NCI-H510A (cell line): ENCODE results near the gene DHRS3.
A peak's percentile ranks its signal among the peaks of the same experiment; 100 is the strongest.

ENCODE experiments used
- DNase-seq: peaks from one replicate; lab custom pipeline; 2025; lab: John Stamatoyannopoulos, UW

Gene DHRS3

GRCh38 chr1:12598974-12599373, 19.0 kb downstream of the DHRS3 start:
- DNase-seq: no peak

GRCh38 chr1:12597792-12598191, 20.2 kb downstream of the DHRS3 start:
- DNase-seq: no peak

GRCh38 chr1:12596007-12596821, 21.8 kb downstream of the DHRS3 start:
- DNase-seq: peak; percentile 68

- no peak for DNase-seq
Measured at GRCh38 chr1:12595757-12596006, 22.3 kb downstream of the DHRS3 start.

- DNase-seq: peak; percentile 77
Measured at GRCh38 chr1:12594966-12595756, 22.8 kb downstream of the DHRS3 start.

- no peak for DNase-seq
Measured at GRCh38 chr1:12594490-12594889, 23.5 kb downstream of the DHRS3 start.

GRCh38 chr1:12593621-12594066, 24.4 kb downstream of the DHRS3 start:
- no peak for DNase-seq

GRCh38 chr1:12592496-12592895, 25.5 kb downstream of the DHRS3 start:
- no peak for DNase-seq

- no peak for DNase-seq
Measured at GRCh38 chr1:12591267-12591938, 26.6 kb downstream of the DHRS3 start.

- DNase-seq: no peak
Measured at GRCh38 chr1:12588695-12589094, 29.3 kb downstream of the DHRS3 start.

- no peak for DNase-seq
Measured at GRCh38 chr1:12587981-12588640, 29.9 kb downstream of the DHRS3 start.

- no peak for DNase-seq
Measured at GRCh38 chr1:12585951-12586942, 31.8 kb downstream of the DHRS3 start.

- no peak for DNase-seq
Measured at GRCh38 chr1:12585536-12585935, 32.5 kb downstream of the DHRS3 start.

- DNase-seq: no peak
Measured at GRCh38 chr1:12584900-12585525, 33.0 kb downstream of the DHRS3 start.

GRCh38 chr1:12583484-12583883, 34.5 kb downstream of the DHRS3 start:
- DNase-seq: no peak

- DNase-seq: no peak
Measured at GRCh38 chr1:12582649-12583048, 35.4 kb downstream of the DHRS3 start.

- no peak for DNase-seq
Measured at GRCh38 chr1:12581179-12581578, 36.8 kb downstream of the DHRS3 start.

GRCh38 chr1:12580054-12580887, 37.7 kb downstream of the DHRS3 start:
- no peak for DNase-seq

GRCh38 chr1:12578860-12579422, 39.1 kb downstream of the DHRS3 start:
- no peak for DNase-seq
